ENCODE results near the gene GJB6.

GJB6 gene

GRCh38 chr13:20185366-20186056 lies 46.6 kb downstream of the GJB6 start:
- DNase-seq: no peak

GRCh38 chr13:20182231-20182846 lies 49.8 kb downstream of the GJB6 start:
- peak; percentile 75 for DNase-seq

GRCh38 chr13:20181188-20181587 lies 50.9 kb downstream of the GJB6 start:
- DNase-seq: no peak

- no peak for DNase-seq
These were observed 54.0 kb downstream of the GJB6 start for GRCh38 chr13:20178156-20178555.

GRCh38 chr13:20177049-20177831 lies 54.9 kb downstream of the GJB6 start:
- no peak for DNase-seq

GRCh38 chr13:20175907-20176652 lies 56.0 kb downstream of the GJB6 start:
- DNase-seq: no peak

GRCh38 chr13:20175406-20175794 lies 56.7 kb downstream of the GJB6 start:
- no peak for DNase-seq

GRCh38 chr13:20174656-20175405 lies 57.3 kb downstream of the GJB6 start:
- DNase-seq: peak; percentile 35

GRCh38 chr13:20173116-20173746 lies 58.9 kb downstream of the GJB6 start:
- DNase-seq: no peak

Data from CD4-positive, alpha-beta T cell treated with Interleukin-12 subunit alpha and Interleukin-12 subunit beta, for 1 hour (primary cell).